ENCODE results near the gene OGFOD3. TPM values are rescaled to one million over a fixed set of nuclear protein-coding genes. Genes with fewer than 3 reads are reported as not detected.

The OGFOD3 gene
- total and polyA plus RNA-seq, 2 donors (not counting 1 experiment from before 2014, with no cell fraction given): 22.6 to 30.5 TPM

DNA sequence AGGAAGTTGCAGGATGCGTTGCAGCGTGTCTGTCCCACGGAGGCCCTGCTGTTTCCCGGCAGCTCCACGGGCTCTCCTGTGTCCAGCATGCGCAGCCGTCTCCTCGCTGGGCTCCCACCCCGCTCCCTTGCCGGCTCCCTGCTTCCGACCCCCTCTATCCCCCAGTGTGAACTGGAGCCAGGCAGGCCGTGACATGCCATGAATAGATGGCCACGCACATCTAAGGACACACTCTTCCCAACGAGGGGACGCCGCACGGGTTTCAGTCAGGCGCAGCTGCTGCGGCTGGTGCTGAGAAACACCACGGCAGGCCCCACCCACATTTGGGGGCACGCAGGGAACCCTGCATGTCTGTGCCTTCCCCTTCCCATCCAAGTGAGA lies 9.5 kb downstream of the OGFOD3 start:
- Histone ChIP-seq H3K4me3 (ENCODE audit: control extremely low read depth in 1 of 5, extremely low read depth in 1 of 5, insufficient read depth in 1 of 5, low read depth in 2 of 5, low read length in 4 of 5) (no peak overlapping the region), H2AFZ (ENCODE audit: insufficient read depth, low read depth, low read length, poor library complexity, severe bottlenecking) (no peak overlapping the region), H3K9ac (ENCODE audit: low read length) (no peak overlapping the region), H3K36me3 (replicated peaks in 1 of 2; ENCODE audit: control extremely low read depth in 1 of 2, control insufficient read depth in 1 of 2, extremely low read depth in 1 of 2, insufficient read depth in 2 of 2, low read length in 1 of 2) (peaks cover 0 to 19% of the 10 kb centered on the region in 2 experiments), H4K20me1 (ENCODE audit: control insufficient read depth, insufficient read depth, low read length, poor library complexity, severe bottlenecking) (peaks cover 31% of the 10 kb centered on the region), H3K27me3 (replicated peaks in 1 of 4; ENCODE audit: control extremely low read depth in 1 of 4, control insufficient read depth in 3 of 4, insufficient read depth in 4 of 4, low read length in 3 of 4) (no peaks in the 10 kb centered on the region), H3K9me3 (ENCODE audit: control extremely low read depth in 1 of 3, control insufficient read depth in 2 of 3, insufficient read depth in 1 of 3, low read length in 2 of 3) (no peaks in the 10 kb centered on the region), H3K27ac (ENCODE audit: low read length in 2 of 2) (no peak overlapping the region), H3K4me2 (replicated peaks; ENCODE audit: low read depth, low read length, poor library complexity, severe bottlenecking) (no peak overlapping the region), H3K79me2 (ENCODE audit: control insufficient read depth, insufficient read depth, low read length) (peaks cover 31% of the 10 kb centered on the region), H3K4me1 (ENCODE audit: control insufficient read depth in 2 of 2, insufficient read depth in 2 of 2, low read length in 2 of 2) (peaks cover 4 to 11% of the 10 kb centered on the region in 2 donors)
- H3K4me1 Mint-ChIP-seq: peaks cover 10% of the 10 kb centered on the region
- H3K4me3 Mint-ChIP-seq: no peak overlapping the region
- TF ChIP-seq, protein P1, sequence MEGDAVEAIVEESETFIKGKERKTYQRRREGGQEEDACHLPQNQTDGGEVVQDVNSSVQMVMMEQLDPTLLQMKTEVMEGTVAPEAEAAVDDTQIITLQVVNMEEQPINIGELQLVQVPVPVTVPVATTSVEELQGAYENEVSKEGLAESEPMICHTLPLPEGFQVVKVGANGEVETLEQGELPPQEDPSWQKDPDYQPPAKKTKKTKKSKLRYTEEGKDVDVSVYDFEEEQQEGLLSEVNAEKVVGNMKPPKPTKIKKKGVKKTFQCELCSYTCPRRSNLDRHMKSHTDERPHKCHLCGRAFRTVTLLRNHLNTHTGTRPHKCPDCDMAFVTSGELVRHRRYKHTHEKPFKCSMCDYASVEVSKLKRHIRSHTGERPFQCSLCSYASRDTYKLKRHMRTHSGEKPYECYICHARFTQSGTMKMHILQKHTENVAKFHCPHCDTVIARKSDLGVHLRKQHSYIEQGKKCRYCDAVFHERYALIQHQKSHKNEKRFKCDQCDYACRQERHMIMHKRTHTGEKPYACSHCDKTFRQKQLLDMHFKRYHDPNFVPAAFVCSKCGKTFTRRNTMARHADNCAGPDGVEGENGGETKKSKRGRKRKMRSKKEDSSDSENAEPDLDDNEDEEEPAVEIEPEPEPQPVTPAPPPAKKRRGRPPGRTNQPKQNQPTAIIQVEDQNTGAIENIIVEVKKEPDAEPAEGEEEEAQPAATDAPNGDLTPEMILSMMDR (IDR thresholded peaks at IDR 0.05): no peak
- no peak for TF ChIP-seq EZH2 (IDR thresholded peaks at IDR 0.05; ENCODE audit: borderline replicate concordance, insufficient read depth, low read depth, low read length, poor library complexity, severe bottlenecking)
- no peak for ATAC-seq (ENCODE audit: low read depth)
- intact Hi-C loops (cut with micrococcal nuclease): no loop called here
- ChIA-PET POLR2A (interaction anchor here (0.6 kb wide), 1 partner anchor 109 kb away, joined by 6 read pairs; no protein-coding TSS in a partner anchor), CTCF (no interaction called here)
- H3K9me3 Mint-ChIP-seq (ENCODE audit: insufficient read depth): no peaks in the 10 kb centered on the region
- WGBS (ENCODE audit: insufficient coverage): 98% methylated on average over 20 of the region's 21 CpGs
- no peak overlapping the region for H3K27ac Mint-ChIP-seq
- no peak for DNase-seq
- no peaks in the 10 kb centered on the region for H3K27me3 Mint-ChIP-seq

DNA sequence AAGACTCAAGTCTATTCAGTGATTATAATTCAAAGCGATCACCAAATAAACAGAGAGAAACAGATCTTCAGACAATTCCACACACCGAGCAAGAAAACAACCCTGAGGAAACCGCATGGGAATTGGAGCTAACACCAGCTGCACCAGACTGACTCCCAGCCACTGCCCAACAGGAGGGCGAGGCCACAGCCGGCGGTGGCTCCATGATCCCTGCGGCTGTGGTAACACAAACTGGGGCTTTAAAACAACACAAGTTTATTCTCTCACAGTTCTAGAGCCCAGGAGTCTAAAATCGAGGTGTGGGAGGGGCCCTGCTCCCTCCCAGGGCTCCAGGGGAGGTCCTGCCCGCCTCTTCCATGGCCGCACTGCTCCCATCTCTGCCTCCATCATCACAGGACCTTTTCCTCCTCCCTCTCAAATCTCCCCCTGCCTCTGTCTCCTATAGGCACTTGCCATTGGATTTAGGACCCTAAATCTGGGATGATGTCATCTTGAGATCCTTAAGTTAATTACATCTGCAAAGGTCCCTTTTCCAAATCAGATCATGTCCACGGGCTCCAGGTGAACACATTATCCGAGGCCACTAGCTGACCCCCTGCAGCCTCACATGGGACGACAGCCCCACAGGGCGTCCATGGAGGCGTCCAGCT lies 10.0 kb downstream of the OGFOD3 start:
- no peak for TF ChIP-seq EZH2 (IDR thresholded peaks at IDR 0.05; ENCODE audit: borderline replicate concordance, insufficient read depth, low read depth, low read length, poor library complexity, severe bottlenecking)
- TF ChIP-seq, protein P1 (IDR thresholded peaks at IDR 0.05): no peak
- Histone ChIP-seq H3K4me3 (ENCODE audit: control extremely low read depth in 1 of 5, extremely low read depth in 1 of 5, insufficient read depth in 1 of 5, low read depth in 2 of 5, low read length in 4 of 5) (no peak overlapping the region), H2AFZ (ENCODE audit: insufficient read depth, low read depth, low read length, poor library complexity, severe bottlenecking) (no peak overlapping the region), H3K79me2 (ENCODE audit: control insufficient read depth, insufficient read depth, low read length) (peaks cover 29% of the 10 kb centered on the region), H3K4me2 (replicated peaks; ENCODE audit: low read depth, low read length, poor library complexity, severe bottlenecking) (no peak overlapping the region), H3K4me1 (ENCODE audit: control insufficient read depth in 2 of 2, insufficient read depth in 2 of 2, low read length in 2 of 2) (peaks cover 4 to 11% of the 10 kb centered on the region in 2 donors), H3K27me3 (replicated peaks in 1 of 4; ENCODE audit: control extremely low read depth in 1 of 4, control insufficient read depth in 3 of 4, insufficient read depth in 4 of 4, low read length in 3 of 4) (no peaks in the 10 kb centered on the region), H3K9me3 (ENCODE audit: control extremely low read depth in 1 of 3, control insufficient read depth in 2 of 3, insufficient read depth in 1 of 3, low read length in 2 of 3) (no peaks in the 10 kb centered on the region), H4K20me1 (ENCODE audit: control insufficient read depth, insufficient read depth, low read length, poor library complexity, severe bottlenecking) (peaks cover 26% of the 10 kb centered on the region), H3K27ac (ENCODE audit: low read length in 2 of 2) (no peak overlapping the region), H3K9ac (ENCODE audit: low read length) (no peak overlapping the region), H3K36me3 (replicated peaks in 1 of 2; ENCODE audit: control extremely low read depth in 1 of 2, control insufficient read depth in 1 of 2, extremely low read depth in 1 of 2, insufficient read depth in 2 of 2, low read length in 1 of 2) (peaks cover 0 to 23% of the 10 kb centered on the region in 2 experiments)
- ChIA-PET POLR2A (interaction anchor here (0.6 kb wide), 1 partner anchor 138 kb away, joined by 4 read pairs; no protein-coding TSS in a partner anchor), CTCF (no interaction called here)
- Mint-ChIP-seq H3K4me3 (no peak overlapping the region), H3K27me3 (no peaks in the 10 kb centered on the region), H3K9me3 (ENCODE audit: insufficient read depth) (no peaks in the 10 kb centered on the region), H3K4me1 (peaks cover 10% of the 10 kb centered on the region), H3K27ac (no peak overlapping the region)
- no peak for DNase-seq
- intact Hi-C loops (cut with micrococcal nuclease): no loop called here
- 98% methylated on average over 14 of the region's 15 CpGs for WGBS (ENCODE audit: insufficient coverage)
- no peak for ATAC-seq (ENCODE audit: low read depth)
